ENCODE data around the gene EMX1. TPM values are rescaled to one million over a fixed set of nuclear protein-coding genes. Genes with fewer than 3 reads are reported as not detected.

Gene EMX1
- polyA plus RNA-seq, 1 donor from 2014 or later = 0.33 TPM

GRCh38 chr2:72943540-72944395 is 26.4 kb downstream of the EMX1 start:
- no peaks in the 10 kb centered on the region for H4K20me1 ChIP-seq (ENCODE audit: insufficient read depth)
- H3K27me3 ChIP-seq (ENCODE audit: insufficient read depth, low read depth, low read length) = no peaks in the 10 kb centered on the region
- no peaks in the 10 kb centered on the region for H3K9me2 ChIP-seq (ENCODE audit: insufficient read depth, low read length)
- H3K27ac ChIP-seq (ENCODE audit: low read length) = no peak overlapping the region
- H3K4me3 ChIP-seq (ENCODE audit: low read length) = no peak overlapping the region
- no peaks in the 10 kb centered on the region for H3F3A ChIP-seq (ENCODE audit: insufficient read depth, low read length, poor library complexity, severe bottlenecking)
- H3K9me3 ChIP-seq (ENCODE audit: low read length) = no peaks in the 10 kb centered on the region
- TF ChIP-seq SMC3 (conservative IDR thresholded peaks at IDR 0.05; ENCODE audit: poor library complexity) (no peak), EP300 (conservative IDR thresholded peaks at IDR 0.05; ENCODE audit: poor library complexity, severe bottlenecking) (no peak), TAF1 (IDR thresholded peaks at IDR 0.05; ENCODE audit: low read depth) (no peak), CTCF (IDR thresholded peaks at IDR 0.05; ENCODE audit: poor library complexity, severe bottlenecking) (no peak), REST (IDR thresholded peaks at IDR 0.05; ENCODE audit: borderline replicate concordance) (no peak), MXI1 (conservative IDR thresholded peaks at IDR 0.05; ENCODE audit: poor library complexity, severe bottlenecking) (no peak), RAD21 (conservative IDR thresholded peaks at IDR 0.05) (no peak), EZH2 (IDR thresholded peaks at IDR 0.05; ENCODE audit: borderline replicate concordance, insufficient read depth, low read length, poor library complexity, severe bottlenecking) (no peak)
- H3K79me2 ChIP-seq (replicated peaks; ENCODE audit: insufficient read depth, low read length) = no peaks in the 10 kb centered on the region
- H3K4me2 ChIP-seq (ENCODE audit: low read length) = no peak overlapping the region
- H3K36me3 ChIP-seq (ENCODE audit: insufficient read depth, low read length) = no peaks in the 10 kb centered on the region
- H3K9ac ChIP-seq (ENCODE audit: low read length) = no peak overlapping the region
- no peak overlapping the region for H2AFZ ChIP-seq (ENCODE audit: low read depth, low read length)

- H3K27ac ChIP-seq (ENCODE audit: low read length) = no peak overlapping the region
- no peaks in the 10 kb centered on the region for H3K36me3 ChIP-seq (ENCODE audit: insufficient read depth, low read length)
- no peaks in the 10 kb centered on the region for H3K27me3 ChIP-seq (ENCODE audit: insufficient read depth, low read depth, low read length)
- H3K9me2 ChIP-seq (ENCODE audit: insufficient read depth, low read length) = no peaks in the 10 kb centered on the region
- H2AFZ ChIP-seq (ENCODE audit: low read depth, low read length) = no peak overlapping the region
- no peak overlapping the region for H3K9ac ChIP-seq (ENCODE audit: low read length)
- no peak overlapping the region for H3K4me2 ChIP-seq (ENCODE audit: low read length)
- no peaks in the 10 kb centered on the region for H4K20me1 ChIP-seq (ENCODE audit: insufficient read depth)
- H3K9me3 ChIP-seq (ENCODE audit: low read length) = no peaks in the 10 kb centered on the region
- H3K79me2 ChIP-seq (replicated peaks; ENCODE audit: insufficient read depth, low read length) = no peaks in the 10 kb centered on the region
- no peak overlapping the region for H3K4me3 ChIP-seq (ENCODE audit: low read length)
- H3F3A ChIP-seq (ENCODE audit: insufficient read depth, low read length, poor library complexity, severe bottlenecking) = no peaks in the 10 kb centered on the region
- TF ChIP-seq EP300 (conservative IDR thresholded peaks at IDR 0.05; ENCODE audit: poor library complexity, severe bottlenecking) (no peak), RAD21 (conservative IDR thresholded peaks at IDR 0.05) (no peak), EZH2 (IDR thresholded peaks at IDR 0.05; ENCODE audit: borderline replicate concordance, insufficient read depth, low read length, poor library complexity, severe bottlenecking) (no peak), REST (IDR thresholded peaks at IDR 0.05; ENCODE audit: borderline replicate concordance) (no peak), TAF1 (IDR thresholded peaks at IDR 0.05; ENCODE audit: low read depth) (no peak), POLR2AphosphoS5 (IDR thresholded peaks at IDR 0.05) (no peak), CTCF (IDR thresholded peaks at IDR 0.05; ENCODE audit: poor library complexity, severe bottlenecking) (no peak), SMC3 (conservative IDR thresholded peaks at IDR 0.05; ENCODE audit: poor library complexity) (no peak), MXI1 (conservative IDR thresholded peaks at IDR 0.05; ENCODE audit: poor library complexity, severe bottlenecking) (no peak)
Observed at GRCh38 chr2:72944804-72945449, 27.6 kb downstream of the EMX1 start.

Data from neural cell (in vitro differentiated cells).